Suprapubic skin (tissue), 4 donors: ENCODE results near the gene PARVG. TPM values are rescaled to one million over a fixed set of nuclear protein-coding genes. Genes with fewer than 3 reads are reported as not detected.
"Not testable (repeated sequence)": the region's sequence is repeated elsewhere in the genome, so short reads cannot be mapped to it uniquely, and the experiment has no call there.

Experiments used
- DNase-seq, 2 donors: peaks; one replicate each; pipeline ENCODE4 v3.0.0-alpha.2; 2019; ENCODE audit warnings: low spot score in 2 of 2
- H3K27ac ChIP-seq: fragments of 200-600 bp; sonication (generic); one replicate; pipeline ENCODE4 v1.5.1; 2019
- H3K27me3 ChIP-seq: fragments of 200-600 bp; sonication (generic); one replicate; pipeline ENCODE4 v1.5.1; 2019
- H3K36me3 ChIP-seq: fragments of 200-600 bp; sonication (generic); one replicate; pipeline ENCODE4 v1.5.1; 2019
- H3K4me1 ChIP-seq: fragments of 200-600 bp; sonication (generic); one replicate; pipeline ENCODE4 v1.5.1; 2019
- H3K4me3 ChIP-seq: fragments of 200-600 bp; sonication (generic); one replicate; pipeline ENCODE4 v1.5.1; 2019; ENCODE audit warnings: mild to moderate bottlenecking
- H3K9me3 ChIP-seq: fragments of 200-600 bp; sonication (generic); one replicate; pipeline ENCODE4 v1.5.1; 2019
- EP300 ChIP-seq: sonication (generic); formaldehyde crosslinking; IDR thresholded peaks from one replicate; pipeline ENCODE4 v1.6.1; 2017; ENCODE audit warnings: antibody characterized with exemption
- POLR2A ChIP-seq, 2 donors: fragments of 450-650 bp; IDR thresholded peaks; one replicate each; pipeline ENCODE4 v1.6.1; 2017; ENCODE audit warnings: antibody characterized with exemption in 2 of 2, mild to moderate bottlenecking in 2 of 2, moderate library complexity in 2 of 2
- POLR2AphosphoS5 ChIP-seq, 3 donors: sonication (generic); formaldehyde crosslinking; IDR thresholded peaks; one replicate each; pipeline ENCODE4 v1.6.1; 2017; ENCODE audit warnings: antibody characterized with exemption in 3 of 3
- WGBS: methylation state at CpG from one replicate; pipeline ENCODE4 v1.1.5; 2018; 5-methylcytosine and 5-hydroxymethylcytosine counted together
- total RNA-seq, 4 donors: library from RNA; depleted of rRNA; stranded (reverse); fragments of >200 nt; gene quantifications; one replicate each; pipeline ENCODE4 v1.1.0, GENCODE V29; 2016
- TF ChIP-seq, protein P1 (sequence below), 2 donors: fragments of 200-600 bp in 1 of 2; fragments of 450-650 bp in 1 of 2; sonication (generic) in 1 of 2; IDR thresholded peaks; one replicate each; pipeline ENCODE4 v1.5.1; 2016 to 2019; ENCODE audit warnings: antibody characterized with exemption in 2 of 2, mild to moderate bottlenecking in 1 of 2, moderate library complexity in 1 of 2

The PARVG gene
- total RNA-seq, 4 donors from 2014 or later, result 1.6 to 17.1 (median 3.2) TPM

DNA sequence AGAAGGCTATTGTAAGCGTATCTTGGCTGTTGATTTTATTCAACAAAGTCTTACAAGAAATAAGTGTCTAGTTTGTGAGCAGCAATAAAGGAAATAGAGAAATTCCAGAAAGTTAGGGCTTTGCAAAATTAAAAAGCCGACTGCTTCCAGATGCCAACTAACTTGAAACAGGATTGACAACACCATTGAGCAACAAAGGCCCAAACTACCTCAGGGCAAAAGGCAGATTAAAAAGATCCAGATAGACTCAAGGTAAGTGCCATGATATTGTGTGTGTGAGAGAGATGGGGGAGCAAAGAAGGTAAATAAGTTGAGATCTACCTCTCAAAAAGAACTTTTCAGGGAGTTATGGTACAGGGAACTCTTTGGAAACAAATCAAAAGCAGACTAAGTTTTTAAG is 49.1 kb downstream of the PARVG start:
- no peak for DNase-seq
- H3K27ac ChIP-seq, result peak overlapping the region; percentile 10
- H3K27me3 ChIP-seq, result peaks cover 12% of the 10 kb centered on the region
- H3K9me3 ChIP-seq, result peaks cover 8% of the 10 kb centered on the region
- no peak for TF ChIP-seq EP300
- no peak for TF ChIP-seq POLR2A (IDR thresholded peaks at IDR 0.05)
- TF ChIP-seq POLR2AphosphoS5 (IDR thresholded peaks at IDR 0.05), result no peak
- TF ChIP-seq, protein P1, sequence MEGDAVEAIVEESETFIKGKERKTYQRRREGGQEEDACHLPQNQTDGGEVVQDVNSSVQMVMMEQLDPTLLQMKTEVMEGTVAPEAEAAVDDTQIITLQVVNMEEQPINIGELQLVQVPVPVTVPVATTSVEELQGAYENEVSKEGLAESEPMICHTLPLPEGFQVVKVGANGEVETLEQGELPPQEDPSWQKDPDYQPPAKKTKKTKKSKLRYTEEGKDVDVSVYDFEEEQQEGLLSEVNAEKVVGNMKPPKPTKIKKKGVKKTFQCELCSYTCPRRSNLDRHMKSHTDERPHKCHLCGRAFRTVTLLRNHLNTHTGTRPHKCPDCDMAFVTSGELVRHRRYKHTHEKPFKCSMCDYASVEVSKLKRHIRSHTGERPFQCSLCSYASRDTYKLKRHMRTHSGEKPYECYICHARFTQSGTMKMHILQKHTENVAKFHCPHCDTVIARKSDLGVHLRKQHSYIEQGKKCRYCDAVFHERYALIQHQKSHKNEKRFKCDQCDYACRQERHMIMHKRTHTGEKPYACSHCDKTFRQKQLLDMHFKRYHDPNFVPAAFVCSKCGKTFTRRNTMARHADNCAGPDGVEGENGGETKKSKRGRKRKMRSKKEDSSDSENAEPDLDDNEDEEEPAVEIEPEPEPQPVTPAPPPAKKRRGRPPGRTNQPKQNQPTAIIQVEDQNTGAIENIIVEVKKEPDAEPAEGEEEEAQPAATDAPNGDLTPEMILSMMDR (IDR thresholded peaks at IDR 0.05), result no peak
- no peaks in the 10 kb centered on the region for H3K36me3 ChIP-seq
- no peak overlapping the region for H3K4me3 ChIP-seq
- H3K4me1 ChIP-seq, result no peaks in the 10 kb centered on the region
- WGBS, result 34% methylated on average over 2 of the region's 2 CpGs

- Histone ChIP-seq H3K27ac (no peak overlapping the region), H3K9me3 (peaks cover 8% of the 10 kb centered on the region), H3K4me1 (no peaks in the 10 kb centered on the region), H3K27me3 (peaks cover 2% of the 10 kb centered on the region), H3K36me3 (no peaks in the 10 kb centered on the region), H3K4me3 (no peak overlapping the region)
- WGBS, result 84% methylated on average over 4 of the region's 4 CpGs
- TF ChIP-seq POLR2A (IDR thresholded peaks at IDR 0.05), result no peak
- no peak for TF ChIP-seq EP300
- TF ChIP-seq, protein P1 (IDR thresholded peaks at IDR 0.05), result no peak
- no peak for DNase-seq
Observed at GRCh38 chr22:44231233-44231632, 50.5 kb downstream of the PARVG start.

GRCh38 chr22:44234372-44234771 is 53.6 kb downstream of the PARVG start:
- not testable (repeated sequence) for H3K27me3 ChIP-seq, H3K4me3 ChIP-seq, H3K9me3 ChIP-seq, H3K36me3 ChIP-seq, DNase-seq, H3K4me1 ChIP-seq, H3K27ac ChIP-seq
- WGBS, result 97% methylated on average over 11 of the region's 12 CpGs

- Histone ChIP-seq H3K4me3 (no peak overlapping the region), H3K27ac (no peak overlapping the region), H3K36me3 (no peaks in the 10 kb centered on the region), H3K27me3 (peaks cover 5% of the 10 kb centered on the region), H3K9me3 (no peaks in the 10 kb centered on the region), H3K4me1 (no peaks in the 10 kb centered on the region)
- no peak for TF ChIP-seq EP300
- no peak for TF ChIP-seq POLR2AphosphoS5 (IDR thresholded peaks at IDR 0.05)
- TF ChIP-seq POLR2A (IDR thresholded peaks at IDR 0.05), result no peak
- TF ChIP-seq, protein P1 (IDR thresholded peaks at IDR 0.05), result no peak
- DNase-seq, result no peak
Observed at GRCh38 chr22:44237290-44237689, 56.6 kb downstream of the PARVG start.

GRCh38 chr22:44241121-44241520 is 60.4 kb downstream of the PARVG start:
- H3K9me3 ChIP-seq, H3K36me3 ChIP-seq, H3K4me3 ChIP-seq, DNase-seq, H3K27ac ChIP-seq, H3K4me1 ChIP-seq: not testable (repeated sequence)
- 92% methylated on average over 3 of the region's 3 CpGs for WGBS
- H3K27me3 ChIP-seq, result peaks cover 27% of the 10 kb centered on the region

DNA sequence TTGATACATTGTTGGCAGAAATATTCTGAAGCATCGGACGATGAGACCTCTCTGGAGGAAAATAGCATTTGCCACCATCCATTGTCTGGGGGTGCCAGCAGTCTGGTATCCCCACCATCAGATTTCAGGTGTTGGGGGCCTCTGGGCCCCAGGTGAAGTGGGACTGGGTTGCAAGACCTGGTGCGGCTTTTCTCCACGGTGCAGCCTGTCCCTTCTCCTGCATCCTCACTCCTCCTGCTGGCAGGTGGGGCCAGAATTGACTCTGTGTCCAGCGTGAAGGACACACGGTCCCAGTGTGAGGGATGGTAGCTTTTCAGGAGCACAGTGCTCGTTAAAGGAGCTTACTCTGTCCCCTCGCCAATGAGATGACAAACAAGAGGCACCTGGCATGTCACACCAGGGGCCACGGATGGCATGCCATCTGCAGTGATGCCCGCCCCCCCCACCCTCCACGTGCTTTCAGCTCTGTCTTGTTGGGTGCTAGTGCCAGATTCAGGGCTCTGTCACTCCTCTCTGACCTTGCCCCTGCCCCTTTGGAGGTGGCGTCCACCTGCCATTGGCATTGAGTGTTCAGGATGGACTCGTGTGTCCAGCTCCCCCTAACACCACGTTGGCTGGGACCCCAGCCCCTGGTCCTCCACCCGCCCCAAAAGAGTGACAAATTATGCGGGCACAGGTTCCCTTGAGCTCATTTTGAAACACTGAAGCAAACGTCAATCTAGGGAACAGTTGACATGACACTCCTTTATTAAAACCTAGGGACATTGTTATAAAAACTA is 62.4 kb downstream of the PARVG start:
- H3K4me1 ChIP-seq, result no peaks in the 10 kb centered on the region
- H3K9me3 ChIP-seq, result no peaks in the 10 kb centered on the region
- peaks cover 27% of the 10 kb centered on the region for H3K27me3 ChIP-seq
- H3K27ac ChIP-seq, result no peak overlapping the region
- no peak overlapping the region for H3K4me3 ChIP-seq
- WGBS, result 80% methylated on average over 15 of the region's 17 CpGs
- DNase-seq, result peak in 1 of 2 donors; percentile 54
- TF ChIP-seq, protein P1 (IDR thresholded peaks at IDR 0.05), result no peak
- TF ChIP-seq POLR2A (IDR thresholded peaks at IDR 0.05) (no peak), EP300 (no peak), POLR2AphosphoS5 (IDR thresholded peaks at IDR 0.05) (no peak)
- no peaks in the 10 kb centered on the region for H3K36me3 ChIP-seq
